Activated CD4-positive, alpha-beta T cell treated with anti-CD3 and anti-CD28 coated beads, Interleukin-2, Interleukin-6, amounts not matched to agents 100 ng/mL and 50 ng/mL, durations not matched to agents 16 hours and 8 hours (primary cell): ENCODE results near the gene BORA.
"Not testable (repeated sequence)": the region's sequence is repeated elsewhere in the genome, so short reads cannot be mapped to it uniquely, and the experiment has no call there.

Experiments used
- DNase-seq: peaks from one replicate; pipeline ENCODE4 v3.0.0-alpha.2; 2020

BORA gene

DNA sequence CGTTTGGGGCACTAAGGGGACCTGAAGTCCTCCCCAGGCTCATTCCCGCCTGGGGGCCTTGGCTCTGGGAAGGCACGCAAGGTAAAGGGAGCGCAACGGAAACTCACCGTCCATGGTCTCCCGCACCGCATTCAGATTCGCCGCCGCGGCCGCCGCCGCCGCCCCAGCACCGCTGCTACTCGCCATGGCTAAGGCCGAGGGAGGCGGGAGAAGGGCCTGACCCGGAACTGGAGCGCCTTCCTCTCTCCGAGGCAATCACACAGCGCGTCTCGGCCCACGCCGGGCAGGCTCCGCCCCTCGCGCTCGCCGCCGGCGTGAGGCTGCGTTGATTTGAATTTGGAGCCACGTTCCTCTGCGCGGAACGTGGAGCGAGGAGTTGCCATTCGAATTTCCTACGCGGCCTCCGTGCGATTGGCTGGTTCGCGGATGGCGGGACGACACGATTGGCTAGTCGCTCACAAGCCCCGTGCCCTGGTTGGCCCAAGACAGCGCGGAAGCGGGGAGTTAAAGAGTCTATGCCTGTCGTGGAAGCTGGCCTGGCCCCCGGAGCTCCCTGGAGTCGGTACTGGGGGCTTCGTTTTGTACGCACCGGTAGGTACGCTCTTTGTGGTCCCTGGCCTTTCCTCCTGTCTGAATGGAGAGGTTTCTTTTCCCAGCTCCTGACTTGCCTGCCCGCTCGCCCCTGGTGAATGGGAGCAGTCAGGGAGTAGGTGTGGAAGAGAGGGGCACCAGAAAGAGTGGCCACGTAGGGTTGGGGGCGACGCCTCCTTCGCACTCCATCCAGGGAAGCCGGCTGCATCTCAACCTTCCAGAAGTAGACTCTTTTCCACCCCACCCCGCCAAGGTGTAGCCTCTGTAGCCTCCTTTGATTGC lies at the start of gene BORA, which contains the start of gene MZT1:
Gene BORA, plus strand, starts transcription at position 507 of the 873 bp plus-strand sequence. CDS start 1,018 bp downstream, outside the sequence.
Gene MZT1, minus strand, starts transcription at position 213 of the 873 bp plus-strand sequence. Its CDS starts 27 bp downstream, at position 186.
- peak; percentile 97 for DNase-seq

DNA sequence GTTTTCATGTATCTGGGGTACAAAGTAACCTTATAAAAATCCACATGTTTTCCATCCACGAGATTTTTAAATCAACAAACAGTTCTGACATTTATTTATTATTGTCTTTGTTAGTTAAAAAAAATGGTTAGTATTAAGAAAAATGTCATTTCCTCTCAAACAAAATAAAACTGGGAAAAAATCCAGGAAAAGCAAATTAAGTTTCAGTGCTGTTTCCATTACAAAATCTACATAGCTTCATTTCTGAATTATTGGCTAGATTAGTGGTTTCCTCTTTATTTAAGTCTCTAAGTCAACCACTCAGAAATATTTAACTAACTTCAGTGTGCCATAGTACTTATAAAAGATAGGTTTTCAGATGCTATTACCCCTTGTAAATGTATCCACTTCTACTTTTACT lies 49.4 kb upstream of the BORA start:
- DNase-seq = no peak

DNA sequence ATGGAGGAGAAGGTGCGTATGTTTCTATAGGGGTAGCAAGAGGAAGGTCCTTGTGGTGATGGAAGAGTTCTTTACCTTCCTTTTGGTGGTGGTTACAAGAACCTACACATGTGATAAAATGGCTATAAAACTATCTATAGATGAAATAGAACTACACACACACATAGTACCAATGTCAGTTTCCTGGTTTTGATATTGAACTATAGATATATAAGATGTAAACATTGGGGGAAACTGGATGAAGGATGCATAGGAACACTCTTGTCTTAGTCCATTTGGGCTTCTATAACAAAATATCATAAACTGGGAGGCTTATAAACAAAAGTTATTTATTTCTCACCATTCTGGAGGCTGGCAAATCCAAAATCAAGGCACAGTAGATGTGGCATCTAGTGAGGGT lies 47.4 kb upstream of the BORA start:
- DNase-seq = no peak

DNA sequence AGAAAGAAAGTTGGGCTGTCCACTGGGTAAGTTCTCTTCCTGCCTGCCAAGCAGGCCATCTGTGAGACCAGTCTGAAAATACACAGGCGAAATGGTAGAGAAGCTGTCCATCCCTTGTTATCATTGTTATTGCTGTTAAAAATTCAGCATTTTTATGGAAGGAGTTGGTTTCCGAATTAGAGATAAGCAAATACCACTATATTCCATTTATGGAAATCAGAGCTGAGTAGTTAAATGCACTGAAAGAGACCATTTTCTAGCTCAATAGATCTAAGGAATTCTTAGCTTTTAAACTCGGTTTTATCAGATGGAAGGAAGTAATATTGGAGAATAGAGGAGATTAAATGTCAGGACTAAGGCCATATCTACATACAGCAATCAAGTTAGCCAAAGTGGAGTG lies 41.0 kb upstream of the BORA start:
- DNase-seq = no peak

DNA sequence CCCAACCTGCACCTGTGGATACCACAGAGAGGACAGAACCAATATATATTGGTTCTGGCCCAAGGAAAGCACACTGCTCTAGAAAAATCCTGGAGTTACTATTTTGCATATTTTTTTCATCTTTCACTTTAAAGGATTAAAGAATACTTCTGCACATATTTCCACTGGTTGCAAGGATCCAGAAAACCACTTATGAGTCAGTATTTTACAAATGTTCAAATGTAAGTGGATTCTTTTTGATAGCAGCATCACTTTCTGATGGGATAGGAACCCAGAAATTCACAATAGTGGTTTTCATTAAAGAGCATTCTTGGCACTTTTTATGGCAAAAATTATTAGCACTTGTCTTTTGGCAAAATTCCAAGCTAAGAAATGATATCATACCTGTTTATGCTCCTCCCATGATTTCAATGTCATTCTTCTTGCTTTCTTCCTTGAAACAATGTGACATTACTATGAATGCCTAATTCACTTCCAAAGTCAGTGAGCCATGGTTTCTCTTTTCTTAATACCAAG lies 38.5 kb upstream of the BORA start:
- DNase-seq = no peak

DNA sequence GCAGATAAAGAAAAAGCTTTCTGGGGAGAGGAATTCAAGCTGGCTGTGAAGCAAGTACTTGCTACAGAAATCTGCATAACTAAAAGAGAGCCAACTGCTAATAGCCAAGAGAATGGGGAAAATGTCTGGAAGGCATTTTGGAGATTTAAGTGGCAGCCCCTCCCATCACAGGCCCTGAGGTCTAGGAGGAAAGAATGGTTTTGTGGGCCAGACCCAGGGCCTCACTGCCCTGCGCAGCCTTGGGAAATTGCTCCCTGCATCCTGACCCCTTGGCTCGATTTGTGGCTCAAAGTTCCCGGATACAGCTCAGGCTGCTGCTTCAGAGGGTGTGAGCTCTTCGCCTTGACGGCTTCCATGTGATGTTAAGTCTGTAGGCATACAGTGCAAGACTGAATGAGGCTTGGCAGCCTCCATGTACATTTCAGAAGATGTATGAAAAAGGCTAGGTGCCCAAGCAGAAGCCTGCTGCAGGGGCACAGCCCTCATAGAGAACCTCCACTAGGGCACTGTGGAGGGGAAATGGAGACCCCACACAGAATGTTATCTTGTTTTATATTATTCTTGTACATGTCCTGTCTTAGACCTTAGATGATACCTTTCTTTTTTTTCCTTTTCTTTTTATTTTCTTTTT lies 34.7 kb upstream of the BORA start:
- no peak for DNase-seq

DNA sequence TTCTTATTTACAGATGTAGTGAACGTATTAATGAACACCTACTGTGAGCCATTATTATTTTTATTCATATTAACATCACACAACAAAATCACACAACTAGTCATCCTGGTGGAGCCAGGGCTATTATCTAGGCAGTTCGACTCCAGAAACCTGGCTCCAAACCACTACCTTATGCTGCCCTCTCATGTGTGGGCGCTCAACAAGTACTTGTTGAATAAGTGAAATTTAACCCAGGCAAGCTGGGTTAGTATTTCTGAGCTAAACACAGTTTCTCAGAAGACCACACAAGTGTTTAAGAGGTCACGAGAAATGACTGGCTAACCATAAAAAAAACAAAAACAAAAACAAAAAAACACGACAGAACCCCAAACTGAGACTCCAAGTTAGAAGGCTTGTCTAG lies 33.9 kb upstream of the BORA start:
- no peak for DNase-seq

DNA sequence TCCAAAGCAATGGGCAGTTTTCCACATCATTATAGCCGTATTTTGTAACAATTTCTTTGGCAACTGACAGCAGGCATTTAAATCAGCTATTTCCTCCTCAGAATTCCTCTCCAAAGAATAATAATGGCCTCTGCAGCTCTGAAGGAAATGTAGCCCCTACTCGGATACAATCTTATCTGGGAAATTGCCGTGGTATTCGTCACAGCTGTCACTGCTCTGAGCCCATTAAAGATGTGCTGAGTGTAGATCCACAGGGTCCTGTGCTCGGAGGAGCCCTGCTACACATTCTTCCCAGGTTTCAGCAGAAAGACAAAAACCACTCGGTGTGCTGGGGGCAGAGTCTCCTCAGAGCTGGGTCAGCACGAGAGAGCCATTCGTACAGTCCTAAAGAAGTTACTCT lies 33.4 kb upstream of the BORA start:
- DNase-seq = no peak

DNA sequence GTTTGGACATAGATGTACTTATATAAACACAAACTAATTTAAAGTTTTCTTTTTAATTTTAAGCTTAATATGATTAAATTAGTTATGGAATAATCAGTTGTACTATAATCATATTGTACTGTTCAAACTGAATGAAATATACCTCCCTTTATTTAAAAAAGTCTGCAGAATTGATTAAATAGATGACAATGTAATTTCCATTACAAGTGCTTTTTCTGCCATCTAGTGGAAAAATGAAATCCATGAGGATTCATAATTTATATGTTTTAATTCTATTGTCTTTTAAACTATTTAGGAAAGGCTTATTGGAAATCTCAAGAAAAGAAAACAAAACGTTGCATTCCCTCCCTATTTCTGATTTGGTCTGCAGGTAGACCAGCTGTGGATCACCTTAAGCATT lies 31.1 kb upstream of the BORA start:
- no peak for DNase-seq

DNA sequence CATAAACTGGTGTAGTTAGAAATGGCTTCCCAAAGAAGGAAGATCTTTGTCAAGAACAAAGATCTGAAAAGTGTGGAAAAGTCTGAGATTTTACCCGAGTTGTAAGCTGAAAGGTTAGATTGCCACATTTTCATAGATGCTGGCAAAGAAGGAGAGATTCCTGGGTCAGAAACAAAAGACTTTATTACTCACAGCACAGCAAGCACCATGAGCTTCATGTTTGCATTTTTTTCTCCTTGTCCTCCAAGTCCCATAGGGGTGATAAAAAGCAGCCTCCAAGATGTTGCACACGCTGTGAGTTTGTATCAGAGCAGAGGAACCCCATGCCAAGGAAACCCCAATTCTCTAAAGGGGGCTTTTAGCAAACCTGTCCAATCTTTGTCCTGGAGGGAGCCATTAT lies 29.6 kb upstream of the BORA start:
- no peak for DNase-seq

DNA sequence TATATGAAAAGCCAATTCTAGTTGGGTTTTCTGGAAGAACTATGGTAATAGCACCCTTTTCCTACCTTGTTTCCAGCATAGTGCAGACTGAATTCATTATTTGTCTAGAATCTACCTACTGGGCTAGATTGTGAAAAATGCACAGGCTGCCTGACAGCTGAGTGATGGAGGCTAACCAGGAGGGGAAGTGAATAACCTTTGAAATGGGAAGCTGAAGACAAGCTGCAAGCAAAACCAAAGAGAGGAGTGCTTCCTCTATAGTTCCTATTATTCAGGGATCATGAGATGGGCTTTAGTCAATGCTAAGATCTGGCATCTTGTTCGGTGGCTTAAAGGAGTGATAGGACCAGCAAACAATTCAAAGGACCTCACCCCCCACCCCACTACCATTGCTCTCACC lies 27.2 kb upstream of the BORA start:
- DNase-seq = no peak

DNA sequence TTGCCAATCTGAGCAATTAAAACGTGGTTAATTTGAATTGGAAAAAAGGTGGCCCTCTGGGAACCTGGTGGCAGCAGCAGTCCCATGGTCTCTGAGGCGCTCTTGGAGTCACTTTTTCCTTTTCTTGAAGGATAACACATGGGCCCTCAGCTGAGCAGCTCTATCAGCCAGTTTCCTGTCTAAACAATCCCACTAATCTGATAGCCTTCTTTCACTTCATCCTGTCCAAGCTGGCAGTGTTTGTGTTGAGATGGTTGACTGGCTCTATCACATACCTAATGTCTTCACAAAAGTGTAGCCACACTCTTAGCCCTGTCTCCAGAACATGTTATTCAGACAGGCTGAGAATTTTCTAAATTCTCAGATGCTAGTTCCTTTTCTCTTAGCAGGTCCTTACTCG lies 10.9 kb upstream of the BORA start:
- DNase-seq = no peak

DNA sequence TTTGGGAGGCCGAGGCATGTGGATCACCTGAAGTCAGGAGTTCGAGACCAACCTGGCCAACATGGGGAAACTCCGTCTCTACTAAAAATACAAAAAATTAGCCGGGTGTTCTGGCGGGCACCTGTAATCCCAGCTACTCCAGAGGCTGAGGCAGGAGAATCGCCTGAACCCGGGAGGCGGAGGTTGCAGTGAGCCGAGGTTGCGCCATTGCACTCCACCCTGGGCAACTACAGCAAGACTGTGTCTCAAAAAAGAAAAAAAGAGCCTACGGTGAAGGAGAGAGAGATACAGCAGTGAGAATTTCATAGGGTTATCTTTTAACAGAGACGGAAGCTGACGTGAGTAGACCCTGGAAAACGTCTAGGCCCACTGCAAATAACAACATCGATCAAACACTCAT lies 1.5 kb upstream of the BORA start:
- not testable (repeated sequence) for DNase-seq

DNA sequence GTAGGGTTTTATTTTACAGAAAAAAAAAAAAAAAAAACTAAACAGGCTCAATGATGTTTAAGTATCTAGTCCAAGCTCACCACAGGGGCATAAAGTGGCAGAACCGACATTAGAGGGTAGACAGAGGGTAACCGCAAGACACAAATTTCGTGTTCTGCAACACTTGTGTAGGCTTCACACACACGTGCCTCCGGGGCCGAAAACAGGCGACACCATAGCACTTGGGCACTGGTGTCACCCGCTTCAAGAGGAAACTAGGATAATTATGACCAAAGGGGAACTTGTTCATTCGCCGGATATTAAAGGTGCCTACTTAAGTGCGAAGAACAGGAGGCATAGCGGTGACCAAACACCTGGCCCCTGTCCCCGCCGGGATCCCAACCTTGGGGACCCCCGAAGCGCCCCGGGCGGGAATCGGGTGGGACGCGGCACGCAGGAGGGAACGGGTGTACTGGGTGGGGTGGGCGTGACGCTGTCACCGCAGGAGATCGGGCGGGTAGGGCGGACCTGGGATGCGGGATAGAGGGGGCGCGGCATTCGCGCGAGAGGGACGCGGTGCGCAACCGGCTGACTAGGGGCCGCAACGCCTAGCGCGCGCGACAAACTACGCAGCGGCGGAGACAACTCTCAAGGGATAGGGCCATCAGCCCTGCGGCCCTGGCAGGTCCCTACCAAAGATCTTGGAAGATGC lies 852 bp upstream of the BORA start:
- DNase-seq = peak; percentile 50

DNA sequence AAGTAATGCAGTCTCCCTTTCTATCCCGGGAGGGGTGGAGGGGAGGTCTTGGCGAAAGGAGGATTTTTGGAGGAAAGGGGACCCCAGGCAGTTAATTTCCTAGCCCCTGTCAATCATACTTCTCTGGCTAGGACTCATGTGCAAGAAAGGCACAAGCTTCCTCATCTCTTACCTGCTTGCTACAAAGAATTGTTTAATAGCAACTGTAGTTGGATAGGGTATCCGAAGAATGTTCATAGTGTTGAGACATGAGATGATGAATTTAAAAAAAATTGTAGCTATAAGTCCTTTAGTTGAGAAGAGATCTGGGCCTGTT lies 525 bp downstream of the BORA start:
- no peak for DNase-seq

DNA sequence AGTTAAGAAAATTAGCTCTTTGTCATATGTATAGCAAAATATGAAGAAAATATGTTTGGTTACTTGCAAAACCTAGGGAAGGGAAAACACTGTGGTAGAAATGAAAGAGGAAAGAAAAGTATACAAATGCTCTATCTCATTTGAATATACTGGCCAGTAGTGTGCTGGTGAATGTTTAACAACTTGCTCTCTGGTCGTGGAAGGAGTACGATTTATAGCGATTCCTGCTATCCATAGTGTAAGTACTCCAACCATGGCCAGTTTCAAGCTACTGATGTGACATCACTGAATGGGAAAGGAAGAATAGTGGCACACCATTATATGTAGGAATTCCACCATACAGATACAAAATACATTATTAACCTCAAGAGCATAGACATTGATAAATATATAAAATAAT lies 9.3 kb downstream of the BORA start:
- no peak for DNase-seq

DNA sequence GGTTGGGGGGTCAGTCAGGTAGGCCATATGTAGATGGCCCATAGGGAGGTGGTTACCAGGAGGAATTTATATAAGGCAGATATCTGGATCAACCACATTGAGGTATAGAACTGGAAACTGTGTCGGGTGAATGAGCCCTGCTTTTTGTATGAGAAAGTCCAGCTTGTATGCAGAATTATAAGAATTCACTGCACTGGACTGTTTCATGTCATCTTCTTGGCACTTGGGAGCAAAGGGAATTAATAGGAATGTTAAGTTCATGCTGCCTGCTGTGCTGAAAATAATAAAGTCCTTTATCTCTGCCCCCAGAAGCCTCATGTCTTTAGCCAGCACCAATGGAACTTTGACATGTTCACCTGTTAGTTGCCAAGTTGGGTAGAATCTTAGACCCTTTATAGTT lies 12.3 kb downstream of the BORA start:
- no peak for DNase-seq

DNA sequence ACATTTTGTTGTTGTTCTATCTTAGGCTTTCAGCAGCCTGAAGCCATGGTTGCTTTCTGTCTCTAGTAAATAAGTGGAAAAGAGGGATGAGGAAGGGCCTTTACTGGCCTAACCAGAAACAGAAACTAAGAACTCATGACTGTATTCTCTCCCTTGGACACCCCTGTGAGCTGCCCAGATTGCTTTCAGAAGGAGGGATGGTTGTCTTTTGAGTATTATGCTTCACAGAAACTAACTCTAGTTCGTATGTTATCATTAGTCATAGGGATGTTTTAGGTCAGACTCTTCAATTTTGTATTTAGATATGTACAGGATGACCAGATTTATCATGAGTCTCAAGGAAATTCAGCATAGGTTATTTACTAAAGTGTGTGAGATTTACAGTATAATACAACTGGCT lies 17.5 kb downstream of the BORA start:
- peak; percentile 46 for DNase-seq

DNA sequence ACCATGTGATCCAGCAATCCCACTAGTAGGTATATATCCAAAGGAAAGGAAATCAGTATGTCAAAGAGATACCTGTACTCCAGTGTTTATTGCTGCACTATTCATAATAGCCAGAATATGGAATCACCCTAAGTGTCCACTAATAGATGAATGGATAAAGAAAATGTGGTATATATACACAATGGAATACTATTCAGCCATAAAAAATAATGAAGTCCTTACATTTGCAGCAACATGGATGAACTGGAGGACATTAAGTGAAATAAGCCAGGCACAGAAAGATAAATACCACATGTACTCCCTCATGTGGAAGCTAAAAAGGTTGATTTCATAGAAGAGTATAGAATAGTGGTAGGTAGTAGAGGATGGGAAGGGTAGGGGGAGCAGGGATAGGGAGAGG lies 23.5 kb downstream of the BORA start:
- DNase-seq = no peak

DNA sequence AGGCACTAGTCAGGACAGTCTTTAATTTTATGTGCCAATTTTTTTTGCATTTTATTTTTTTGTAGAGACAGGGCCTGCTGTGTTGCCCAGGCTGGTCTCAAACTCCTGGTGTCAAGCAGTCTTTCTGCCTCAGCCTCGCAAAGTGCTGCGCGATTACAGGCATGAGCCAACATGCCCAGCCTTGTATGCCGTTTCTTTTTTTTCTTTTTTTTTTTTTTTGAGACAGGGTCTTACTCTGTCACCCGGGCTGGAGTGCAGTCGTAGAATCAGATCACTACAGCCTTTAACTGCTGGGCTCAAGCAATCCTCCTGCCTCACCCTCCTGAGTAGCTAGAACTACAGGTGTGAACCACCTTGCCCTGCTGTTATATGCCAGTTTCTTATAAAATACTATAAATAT lies 26.4 kb downstream of the BORA start:
- DNase-seq = no peak

DNA sequence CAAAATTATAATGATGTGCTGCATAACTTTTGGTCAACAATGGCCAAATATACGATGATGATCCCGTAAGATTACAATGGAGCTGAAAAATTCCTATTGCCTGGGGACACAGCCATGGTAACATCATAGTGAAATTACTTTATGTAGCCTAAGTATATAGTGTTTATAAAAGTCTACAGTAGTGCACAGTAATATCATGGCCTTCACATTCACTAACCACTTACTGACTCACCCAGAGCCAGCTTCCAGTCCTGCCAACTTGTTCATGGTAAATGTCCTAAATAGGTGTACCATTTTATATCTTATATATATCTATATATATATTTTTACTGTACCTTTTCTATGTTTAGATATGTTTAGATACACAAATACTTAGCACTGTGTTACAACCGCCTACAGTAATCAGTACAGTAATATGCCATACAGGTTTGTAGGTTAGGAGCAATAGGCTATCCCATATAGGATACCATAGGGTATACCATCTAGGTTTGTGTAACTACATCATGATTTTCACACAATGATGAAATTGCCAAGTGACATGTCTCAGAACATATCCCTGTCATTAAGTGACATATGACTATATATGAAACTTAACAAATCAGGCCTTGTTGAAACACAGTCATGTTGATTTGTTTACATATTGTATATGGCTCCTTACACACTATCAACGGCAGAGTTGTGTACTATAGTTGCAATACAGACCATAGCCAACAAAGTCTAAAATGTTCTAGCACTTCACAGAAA lies 30.2 kb downstream of the BORA start:
- DNase-seq = no peak

DNA sequence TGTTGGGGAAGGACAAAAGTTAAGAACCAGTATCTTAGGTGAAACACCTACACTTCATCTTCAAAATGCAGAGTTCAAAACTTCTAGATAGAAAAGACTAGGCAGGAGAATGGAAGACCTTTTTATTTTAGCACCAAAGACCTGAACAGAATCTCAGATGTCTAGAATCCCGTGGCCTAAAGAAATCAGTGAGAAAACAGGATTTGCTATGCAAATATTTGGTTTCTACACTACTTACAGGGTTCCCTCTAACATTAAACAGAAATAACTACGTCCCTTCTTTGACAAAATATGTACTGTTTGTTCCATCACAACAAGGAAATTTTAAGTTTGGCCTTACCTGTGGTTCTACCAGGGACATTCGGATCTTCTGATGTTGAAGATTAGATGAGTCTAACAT lies 32.5 kb downstream of the BORA start:
- DNase-seq = no peak

DNA sequence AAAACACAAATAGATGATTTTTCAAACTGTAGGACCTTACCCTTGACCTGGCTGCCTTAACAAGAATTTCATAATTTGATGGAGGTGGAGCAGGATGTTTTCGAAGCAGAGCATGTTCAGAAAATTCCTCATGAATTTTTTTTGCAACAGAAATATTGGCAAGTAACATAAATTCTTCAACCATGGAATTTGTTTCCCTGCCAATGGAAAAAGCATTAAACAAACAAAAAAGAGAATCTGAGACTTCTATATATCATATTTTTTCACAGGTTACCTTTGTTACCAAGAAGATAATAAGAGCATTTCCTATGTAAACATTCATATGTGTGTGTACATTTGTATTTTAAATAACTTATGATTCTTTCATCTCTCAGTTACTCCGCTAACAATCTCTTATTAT lies 35.7 kb downstream of the BORA start:
- DNase-seq = no peak
